GM10266 (cell line): ENCODE results near the gene GCGR.
A peak's percentile ranks its signal among the peaks of the same experiment; 100 is the strongest.

Experiments
- DNase-seq: peaks from one replicate; pipeline ENCODE4 v3.0.0; 2012; ENCODE audit errors: extremely low spot score
- TF ChIP-seq, protein P1 (sequence below): IDR thresholded peaks from 2 replicates; pipeline ENCODE4 v1.5.1; 2012; ENCODE audit warnings: mild to moderate bottlenecking, low read depth; ENCODE audit not compliant: control insufficient read depth, insufficient read depth; ENCODE audit errors: missing control alignments

The GCGR gene

DNA sequence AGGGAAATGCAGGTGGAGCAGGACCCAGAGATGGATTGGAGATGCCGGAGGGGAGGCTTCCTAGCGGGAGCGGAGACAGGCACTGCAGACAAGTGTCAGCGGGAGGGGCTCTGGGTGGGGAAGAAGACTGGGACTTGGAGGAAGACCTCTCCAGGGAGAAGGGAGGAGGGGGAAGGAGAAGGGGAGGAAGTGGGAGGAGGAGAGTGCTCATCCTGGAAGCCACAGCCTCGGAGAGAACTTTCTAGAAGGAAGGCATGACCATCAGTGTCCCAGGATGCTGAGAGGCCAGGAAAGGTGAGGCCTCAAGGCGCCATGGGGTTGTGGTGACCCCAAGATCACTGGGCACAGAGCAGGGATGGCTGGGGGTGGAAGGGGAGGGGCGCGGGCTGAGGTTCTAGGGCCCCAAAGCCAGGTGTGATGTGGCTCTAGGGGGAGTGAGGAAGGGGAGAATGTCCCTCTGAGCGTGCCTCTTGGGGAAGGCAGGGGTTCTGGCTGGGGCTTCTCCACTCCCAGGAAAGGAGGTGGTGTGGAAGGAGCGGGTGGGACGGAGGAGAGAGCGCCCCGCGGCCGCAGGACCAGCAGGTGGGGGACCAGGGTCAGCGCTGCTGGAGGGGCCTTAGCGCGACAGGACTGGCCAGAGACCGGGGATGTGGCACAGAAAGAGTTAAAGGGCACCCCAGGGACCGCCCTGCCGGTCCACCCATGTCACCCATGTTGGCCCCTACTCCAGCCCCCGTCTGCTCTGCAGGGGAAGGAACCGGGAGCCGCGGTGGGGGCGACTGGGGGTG is 900 bp upstream of the GCGR start:
- TF ChIP-seq, protein P1, sequence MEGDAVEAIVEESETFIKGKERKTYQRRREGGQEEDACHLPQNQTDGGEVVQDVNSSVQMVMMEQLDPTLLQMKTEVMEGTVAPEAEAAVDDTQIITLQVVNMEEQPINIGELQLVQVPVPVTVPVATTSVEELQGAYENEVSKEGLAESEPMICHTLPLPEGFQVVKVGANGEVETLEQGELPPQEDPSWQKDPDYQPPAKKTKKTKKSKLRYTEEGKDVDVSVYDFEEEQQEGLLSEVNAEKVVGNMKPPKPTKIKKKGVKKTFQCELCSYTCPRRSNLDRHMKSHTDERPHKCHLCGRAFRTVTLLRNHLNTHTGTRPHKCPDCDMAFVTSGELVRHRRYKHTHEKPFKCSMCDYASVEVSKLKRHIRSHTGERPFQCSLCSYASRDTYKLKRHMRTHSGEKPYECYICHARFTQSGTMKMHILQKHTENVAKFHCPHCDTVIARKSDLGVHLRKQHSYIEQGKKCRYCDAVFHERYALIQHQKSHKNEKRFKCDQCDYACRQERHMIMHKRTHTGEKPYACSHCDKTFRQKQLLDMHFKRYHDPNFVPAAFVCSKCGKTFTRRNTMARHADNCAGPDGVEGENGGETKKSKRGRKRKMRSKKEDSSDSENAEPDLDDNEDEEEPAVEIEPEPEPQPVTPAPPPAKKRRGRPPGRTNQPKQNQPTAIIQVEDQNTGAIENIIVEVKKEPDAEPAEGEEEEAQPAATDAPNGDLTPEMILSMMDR: no peak
- peak; percentile 28 for DNase-seq

DNA sequence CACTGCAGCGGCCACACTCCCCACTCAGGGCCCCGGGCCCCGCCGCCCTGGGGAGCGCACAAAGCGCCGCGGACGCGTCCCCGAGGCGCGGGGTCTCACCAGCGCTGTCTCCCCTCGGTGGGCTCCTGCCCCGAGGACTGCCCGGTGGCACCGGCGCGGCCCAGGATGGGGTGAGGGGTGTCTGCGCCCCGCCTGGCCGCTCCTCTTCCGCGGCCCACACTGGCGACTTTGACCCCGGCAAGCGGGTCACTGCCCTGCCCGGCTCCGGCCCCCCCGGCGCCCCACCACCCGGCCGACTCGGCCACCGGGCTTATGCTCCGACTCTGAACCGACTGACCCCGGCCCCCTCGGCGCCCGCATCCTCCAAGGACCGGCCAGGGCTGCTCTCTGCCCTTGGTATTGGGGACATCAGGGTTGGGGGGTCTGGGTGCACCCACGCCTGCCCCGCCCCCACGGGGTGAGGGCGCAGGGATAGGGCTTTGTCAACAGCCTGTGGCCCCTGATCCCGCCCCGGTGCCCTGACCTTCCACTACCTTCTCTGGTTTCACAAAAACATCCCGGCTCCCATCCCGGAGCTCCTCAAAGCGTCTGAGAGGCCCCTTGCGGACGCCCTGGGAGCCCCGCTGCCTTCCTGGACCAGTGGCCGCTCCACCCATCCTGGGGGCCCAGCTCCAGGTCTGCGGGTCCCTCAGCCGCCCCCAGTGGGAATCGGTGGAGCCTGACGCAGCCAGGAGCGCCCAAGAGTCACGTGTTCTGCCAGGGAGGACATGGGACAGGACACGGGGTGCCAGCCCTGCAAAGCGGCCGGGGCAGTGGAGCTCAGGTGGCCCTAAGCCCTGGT is 829 bp downstream of the GCGR start:
- TF ChIP-seq, protein P1: no peak
- DNase-seq: peak; percentile 37

DNA sequence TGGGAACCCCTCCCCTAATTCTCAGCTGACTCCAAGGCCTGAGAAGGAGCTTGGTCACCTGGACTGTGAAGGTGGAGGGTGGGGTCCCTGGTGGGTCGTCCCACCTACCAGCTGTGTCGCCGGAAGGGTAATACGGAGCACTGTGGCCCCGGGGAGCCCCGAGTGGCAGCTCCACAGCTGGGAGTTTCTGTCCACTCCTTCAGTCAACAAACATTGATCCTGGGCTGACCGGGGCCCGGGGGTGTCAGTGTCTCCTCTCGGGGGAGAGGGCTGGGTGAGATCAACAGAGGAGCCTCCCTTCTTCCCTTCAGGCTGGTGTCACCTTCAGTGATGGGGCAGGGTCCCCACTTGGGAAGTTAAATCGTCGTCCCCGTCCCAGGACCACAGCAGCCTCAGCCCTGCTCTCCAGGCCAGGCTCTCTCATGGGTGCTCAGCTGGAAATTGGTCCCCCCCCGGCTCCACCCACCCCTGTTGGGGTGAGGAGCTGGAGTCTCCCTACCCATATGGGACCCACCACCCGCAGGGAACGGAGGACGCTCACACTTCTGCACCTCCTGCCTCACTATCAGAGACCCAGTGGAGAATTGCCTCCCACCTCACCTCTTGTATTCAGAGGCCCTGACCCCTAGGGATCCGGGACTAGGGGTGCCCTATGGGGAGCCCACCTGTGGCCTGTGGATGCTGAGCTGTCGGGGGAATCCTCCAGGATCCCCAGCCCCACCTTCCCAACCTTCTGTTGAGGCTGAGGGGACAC is 1.9 kb downstream of the GCGR start:
- TF ChIP-seq, protein P1: no peak
- DNase-seq: no peak

DNA sequence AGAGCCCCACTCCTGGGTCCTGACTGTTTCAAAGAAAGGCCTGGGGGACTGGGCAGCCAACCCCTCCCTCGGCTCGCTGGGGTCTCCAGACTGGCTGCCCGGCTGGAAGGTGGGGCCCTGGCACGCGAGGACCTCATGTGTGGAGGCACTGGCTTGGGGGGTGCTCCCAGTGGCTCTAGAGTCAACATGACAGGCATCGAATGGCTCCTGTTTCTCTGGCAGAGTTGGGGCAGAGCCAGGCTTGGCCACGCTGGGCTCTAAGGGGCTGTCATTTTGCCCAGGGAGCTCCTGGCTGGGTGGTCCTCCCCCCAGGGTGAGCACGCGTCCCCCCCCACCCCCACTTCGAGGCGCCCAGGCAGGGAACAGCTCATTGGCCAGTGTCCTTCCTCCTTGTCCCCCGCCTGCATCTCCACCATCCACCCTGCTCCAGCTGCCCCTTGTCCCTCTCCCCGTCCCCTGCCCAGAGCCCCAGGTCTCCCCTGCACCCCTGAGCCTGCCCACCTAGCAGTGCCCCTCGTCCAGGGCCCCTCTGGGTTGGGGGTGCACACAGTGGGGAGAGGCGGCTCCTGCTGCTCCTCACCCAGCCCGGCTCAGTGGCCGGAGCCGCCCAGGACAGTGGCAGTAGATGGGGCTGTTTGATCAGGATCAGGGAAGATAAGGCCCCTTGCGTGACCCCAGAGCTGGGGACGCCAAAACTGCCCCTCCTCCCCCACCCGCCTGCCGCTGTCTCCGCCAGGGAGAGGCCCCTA is 2.7 kb downstream of the GCGR start:
- TF ChIP-seq, protein P1: no peak
- DNase-seq: peak; percentile 30

DNA sequence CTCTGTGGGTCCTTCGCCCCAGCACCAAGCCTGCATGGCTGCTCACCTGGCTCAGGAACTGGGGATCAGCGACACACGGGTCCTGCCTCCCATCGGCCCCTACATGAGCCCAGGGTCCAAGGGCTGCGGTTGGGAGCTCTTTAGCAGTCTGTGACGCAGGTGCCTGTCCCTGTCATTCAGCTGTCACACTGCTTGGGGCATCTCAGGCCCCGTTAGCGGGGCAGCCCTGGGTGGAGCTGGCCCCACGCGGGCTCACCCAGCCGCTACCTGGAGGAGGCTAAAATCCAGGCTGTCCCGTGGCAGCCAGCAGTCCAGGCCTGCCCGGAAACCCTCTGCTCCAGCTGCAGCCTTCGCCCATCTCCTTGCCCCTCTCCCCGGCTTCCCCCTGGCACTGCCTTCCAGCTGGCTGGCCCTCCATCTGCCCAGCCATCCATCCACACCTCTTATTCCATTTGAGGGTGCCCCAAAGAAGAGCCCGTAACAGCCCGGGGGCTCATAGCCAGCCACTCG is 3.3 kb downstream of the GCGR start:
- no peak for DNase-seq
- TF ChIP-seq, protein P1: no peak

DNA sequence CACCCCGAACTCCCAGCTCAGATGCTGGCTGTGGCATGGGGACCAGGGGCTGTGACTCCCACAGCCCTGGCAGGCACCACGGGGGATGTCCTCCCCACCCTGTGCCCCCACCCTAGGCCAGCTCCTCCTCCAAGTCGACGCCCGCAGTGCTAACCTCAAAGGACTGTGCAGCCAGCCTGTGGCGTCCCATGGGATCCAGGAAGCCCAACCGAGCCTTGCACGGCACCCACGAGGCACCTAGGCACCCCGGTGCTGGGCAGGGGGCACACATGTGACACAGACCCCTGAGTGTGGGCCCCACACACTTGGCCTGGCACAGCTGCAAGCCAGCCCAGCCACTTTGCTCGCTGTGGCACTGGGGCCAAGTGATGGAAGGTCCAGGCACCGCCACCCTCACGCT is 3.9 kb downstream of the GCGR start:
- no peak for DNase-seq
- TF ChIP-seq, protein P1: no peak
